ENCODE data around the gene STAT5B. TPM values are rescaled to one million over a fixed set of nuclear protein-coding genes. Genes with fewer than 3 reads are reported as not detected.

The STAT5B gene
- total and polyA plus RNA-seq, 9 of the 15 experiments (the other 6 are each of a cell fraction or from before 2014, with no cell fraction given): 20.8 to 176 (median 92.4) TPM

- no peak for TF ChIP-seq XRCC5 (IDR thresholded peaks at IDR 0.05; ENCODE audit: low read depth, low read length)
- TF ChIP-seq ZNF165 (CRISPR knock-in tag; IDR thresholded peaks at IDR 0.05; ENCODE audit: borderline replicate concordance): no peak
- TF ChIP-seq HNRNPLL (IDR thresholded peaks at IDR 0.05; ENCODE audit: low read depth, low read length, poor library complexity, severe bottlenecking): no peak
- no peak; the same call in 1 of the 2 replicates for TF ChIP-seq MECOM (CRISPR knock-in tag; IDR thresholded peaks at IDR 0.05)
- TF ChIP-seq ZFP36 (IDR thresholded peaks at IDR 0.05; ENCODE audit: low read depth, low read length, partially characterized antibody): no peak
- TF ChIP-seq ZNF41 (CRISPR knock-in tag; conservative IDR thresholded peaks at IDR 0.05): no peak
- peak; percentile 48; the same call in 1 of the 2 replicates for TF ChIP-seq CUX1 (CRISPR knock-in tag; IDR thresholded peaks at IDR 0.05)
- no peak for TF ChIP-seq ZNF3 (CRISPR knock-in tag; IDR thresholded peaks at IDR 0.05)
- no peak for TF ChIP-seq CHD2 (IDR thresholded peaks at IDR 0.05; ENCODE audit: low read depth, low read length)
- TF ChIP-seq THRA (IDR thresholded peaks at IDR 0.05): no peak
- no peak for TF ChIP-seq NRF1 (conservative IDR thresholded peaks at IDR 0.05 in 1 of 2, IDR thresholded peaks at IDR 0.05 in 1 of 2)
- TF ChIP-seq NR4A1 (CRISPR knock-in tag; IDR thresholded peaks at IDR 0.05): peak; percentile 66; the same call in 1 of the 2 replicates
- peak; percentile 67 for TF ChIP-seq NR4A1 (tag; IDR thresholded peaks at IDR 0.05)
- TF ChIP-seq TCF15 (CRISPR knock-in tag; IDR thresholded peaks at IDR 0.05): no peak
- no peak for TF ChIP-seq RUNX1 (IDR thresholded peaks at IDR 0.05; ENCODE audit: low read depth)
- no peak for TF ChIP-seq MCM5 (IDR thresholded peaks at IDR 0.05; ENCODE audit: low read depth)
- no peak for TF ChIP-seq BDP1 (IDR thresholded peaks at IDR 0.05; ENCODE audit: insufficient read depth, insufficient read length)
- no peak for TF ChIP-seq CC2D1A (IDR thresholded peaks at IDR 0.05)
- TF ChIP-seq POU5F1 (IDR thresholded peaks at IDR 0.05; ENCODE audit: borderline replicate concordance, low read depth, low read length, partially characterized antibody): no peak
- TF ChIP-seq FOXK2 (conservative IDR thresholded peaks at IDR 0.05 in 1 of 2, IDR thresholded peaks at IDR 0.05 in 1 of 2; ENCODE audit: low read depth in 2 of 2): 0 out of 4 replicates have a peak, but pooled peaks of 1 of the 2 experiments have one; percentile 22
- no peak for TF ChIP-seq PCBP2 (IDR thresholded peaks at IDR 0.05; ENCODE audit: low read depth, low read length, poor library complexity, severe bottlenecking)
- TF ChIP-seq IRF9 (tag; IDR thresholded peaks at IDR 0.05): no peak
Measured at GRCh38 chr17:42317266-42317845, 41.2 kb upstream of the STAT5B start (continued).

Measured in K562 (cell line).